SHP77 (cell line): ENCODE results near the gene CCDC80.
"Not testable (repeated sequence)": the region's sequence is repeated elsewhere in the genome, so short reads cannot be mapped to it uniquely, and the experiment has no call there.

Experiments
- DNase-seq, 2 experiments: peaks; one replicate each; lab custom pipeline; 2025; lab: John Stamatoyannopoulos, UW

Gene CCDC80

DNA sequence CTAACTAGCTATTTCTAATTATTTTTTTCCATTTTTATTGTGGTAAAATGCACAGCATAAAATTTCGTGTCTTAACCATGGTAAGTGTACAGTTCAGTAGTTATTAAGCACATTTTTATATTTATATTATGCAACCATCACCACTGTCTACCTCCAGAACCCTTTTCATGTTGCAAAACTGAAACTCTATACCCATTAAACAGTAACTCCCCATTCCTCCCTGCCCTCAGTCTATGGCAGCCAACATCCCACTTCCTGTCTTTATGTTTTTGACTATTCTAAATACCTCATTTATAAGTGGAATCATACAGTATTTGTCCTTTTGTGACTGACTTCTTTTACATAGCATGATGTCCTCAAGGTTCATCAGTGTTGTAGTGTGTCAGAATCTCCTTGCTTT lies 53.6 kb downstream of the CCDC80 start:
- no peak for DNase-seq

DNA sequence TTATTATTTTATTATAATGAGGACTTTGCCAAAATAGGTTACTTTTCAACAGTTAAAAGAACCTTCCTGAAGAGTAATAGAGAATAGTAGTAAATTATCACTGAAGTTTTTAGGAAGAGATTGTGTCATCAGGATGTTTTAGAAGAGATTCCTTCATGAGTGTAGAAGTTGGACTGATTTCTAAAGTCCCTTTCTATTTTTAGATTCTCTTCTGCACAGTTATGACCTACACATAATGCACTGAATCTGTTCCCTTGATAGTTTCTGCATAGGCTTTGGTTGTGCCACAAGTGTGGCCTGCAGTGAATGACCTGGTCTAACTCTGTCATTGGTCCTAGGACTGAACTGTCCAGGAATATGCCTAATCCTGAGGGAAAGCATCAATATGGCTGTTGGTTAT lies 55.2 kb downstream of the CCDC80 start:
- no peak for DNase-seq

DNA sequence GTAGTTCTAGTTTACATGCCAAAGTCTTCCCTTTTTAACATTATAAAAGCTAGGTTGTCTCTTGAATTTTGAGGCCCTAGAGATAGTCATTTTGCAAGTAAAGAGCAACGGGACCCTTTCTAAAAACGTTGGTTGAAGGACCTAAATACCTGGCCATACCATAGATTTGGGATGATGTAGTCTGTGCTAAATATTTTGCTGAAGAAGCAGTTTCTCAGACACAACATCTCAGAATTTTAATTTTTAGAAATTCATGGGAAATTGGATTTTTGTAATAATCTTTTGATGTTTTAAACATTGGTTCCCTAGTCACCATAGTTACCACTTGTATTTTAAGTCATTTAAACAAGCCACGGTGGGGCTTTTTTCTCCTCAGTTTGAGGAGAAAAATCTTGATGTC lies 57.8 kb downstream of the CCDC80 start:
- DNase-seq: no peak

DNA sequence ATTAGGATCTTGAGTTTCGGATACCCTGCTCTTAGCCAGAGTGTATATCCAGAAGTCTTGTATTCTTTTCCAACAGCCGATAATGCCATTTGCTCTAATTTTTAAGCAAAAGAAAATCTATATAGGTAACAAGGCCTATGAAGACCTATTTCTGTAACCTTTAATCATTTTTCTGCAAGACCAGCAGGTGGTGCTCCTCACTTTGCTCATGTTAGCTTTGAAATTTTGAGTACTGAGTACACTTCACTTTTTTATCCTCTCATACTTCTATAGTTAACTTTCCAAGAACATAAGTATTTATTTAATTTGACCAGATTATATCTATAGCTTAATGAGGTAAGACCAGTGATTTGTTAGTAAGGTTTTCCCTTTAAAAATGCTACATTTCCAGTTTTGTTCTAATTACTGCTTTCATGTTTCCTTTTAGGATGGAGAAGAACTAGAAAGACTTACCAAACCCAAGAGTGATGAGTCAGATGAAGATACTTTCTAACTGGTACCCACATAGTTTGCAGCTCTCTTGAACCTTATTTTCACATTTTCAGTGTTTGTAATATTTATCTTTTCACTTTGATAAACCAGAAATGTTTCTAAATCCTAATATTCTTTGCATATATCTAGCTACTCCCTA lies 58.6 kb downstream of the CCDC80 start:
- peak; percentile 3 to 51 for DNase-seq

DNA sequence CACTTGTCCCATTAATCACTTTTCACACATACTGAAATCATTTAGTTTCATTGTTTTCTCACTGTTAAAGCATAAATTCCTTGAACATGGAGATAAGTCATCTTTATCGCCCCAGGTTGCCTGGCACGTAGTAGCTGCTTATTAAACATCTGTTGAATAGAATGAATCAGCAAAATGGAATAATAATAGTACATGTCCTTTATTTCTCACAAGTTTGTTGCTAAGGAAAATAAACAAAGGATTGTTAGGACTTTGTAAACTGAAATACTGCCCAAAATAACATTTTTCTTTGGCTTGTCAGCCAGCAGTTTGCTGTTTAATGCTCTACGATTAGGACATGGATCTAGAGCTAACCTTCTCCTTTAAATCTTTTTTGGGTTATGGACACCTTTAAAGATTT lies 61.2 kb downstream of the CCDC80 start:
- no peak for DNase-seq

DNA sequence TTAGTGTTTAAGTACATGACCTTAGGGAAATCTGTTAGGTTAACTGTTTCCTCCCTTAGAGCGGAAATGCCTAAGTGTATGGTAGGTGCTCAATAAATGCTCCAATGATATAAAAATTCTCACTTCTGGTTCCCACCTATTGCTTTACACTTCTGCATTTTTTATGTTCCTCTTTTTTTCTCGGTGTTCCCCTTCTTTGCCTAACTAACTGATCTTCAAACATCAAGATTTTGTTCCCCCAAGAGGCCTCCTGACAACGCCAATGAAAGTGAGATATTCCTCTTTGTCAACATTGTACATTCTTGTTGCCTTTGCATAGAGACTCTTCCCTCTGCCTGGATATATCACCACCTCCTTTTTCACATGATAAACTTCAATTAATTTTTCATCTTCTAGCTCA lies 61.7 kb downstream of the CCDC80 start:
- DNase-seq: no peak

DNA sequence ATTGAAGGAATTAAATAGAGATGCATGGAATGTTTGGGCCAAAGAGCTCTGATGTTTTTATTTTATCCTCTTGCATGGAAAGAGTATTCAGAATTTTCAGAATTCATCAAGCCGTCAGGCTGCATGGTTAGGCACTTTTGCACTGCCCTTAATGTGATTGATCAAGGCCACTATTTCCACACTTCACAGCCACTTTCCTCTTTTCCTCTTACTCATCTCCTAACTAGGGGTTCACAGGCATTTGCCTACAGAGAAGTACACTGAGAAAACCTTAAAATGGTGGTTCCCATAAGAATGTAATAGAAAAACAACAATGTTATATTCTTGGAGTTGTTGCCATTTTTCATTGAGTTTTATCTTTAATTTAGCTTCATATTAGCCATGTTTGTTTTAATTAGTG lies 68.2 kb downstream of the CCDC80 start:
- no peak for DNase-seq

DNA sequence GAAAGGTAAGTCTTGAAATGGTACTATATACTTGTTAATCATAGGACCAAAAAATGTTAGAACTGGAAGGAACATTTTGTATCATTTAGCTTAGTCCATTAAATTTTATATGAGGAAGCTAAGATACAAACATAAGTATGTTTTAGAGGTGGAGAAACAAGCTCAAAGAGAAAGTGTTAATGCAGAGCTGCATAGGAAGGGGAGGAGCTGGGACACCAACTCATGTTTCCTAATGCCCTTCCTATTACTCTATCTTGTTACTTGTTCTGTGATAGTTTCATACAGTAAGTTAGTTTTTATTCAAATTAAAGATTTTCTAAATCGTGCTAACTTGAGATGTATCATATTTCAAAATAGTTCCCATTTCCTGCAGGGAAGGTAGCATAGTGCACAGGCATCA lies 71.7 kb downstream of the CCDC80 start:
- DNase-seq: no peak

DNA sequence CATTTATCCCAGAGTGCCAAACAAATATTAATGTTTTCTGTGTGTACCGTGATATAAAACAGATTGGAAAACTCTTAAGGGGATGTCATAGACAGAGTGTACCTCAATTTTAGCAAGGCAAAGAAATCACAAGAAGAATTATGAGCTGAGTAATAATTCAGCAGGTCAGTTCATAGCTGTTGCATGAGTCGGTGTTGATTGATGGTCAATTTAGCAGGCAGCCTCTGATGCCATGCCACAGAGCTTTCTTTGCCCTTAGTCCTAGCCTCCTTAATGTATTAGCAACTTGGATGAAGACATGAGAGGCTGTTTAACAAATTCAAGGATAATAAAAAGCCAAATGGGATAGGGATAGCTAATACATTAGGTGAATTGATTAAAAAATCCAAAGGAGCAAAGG lies 72.3 kb downstream of the CCDC80 start:
- no peak for DNase-seq

DNA sequence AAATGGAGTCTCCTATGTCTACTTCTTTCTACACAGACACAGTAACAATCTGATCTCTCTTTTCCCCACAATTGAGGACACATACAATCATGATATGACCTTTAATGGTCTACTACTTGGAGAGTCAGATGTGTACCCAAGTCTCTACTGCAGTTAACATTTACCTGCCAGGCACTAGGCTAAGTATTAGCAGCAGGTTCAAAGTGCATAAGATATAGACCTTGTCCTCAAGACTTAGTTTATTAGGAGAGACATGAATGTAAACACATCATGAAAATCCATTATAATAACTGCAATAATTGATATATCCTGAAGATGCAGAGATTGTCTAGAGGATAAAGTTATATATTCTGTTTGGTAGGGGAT lies 76.0 kb downstream of the CCDC80 start:
- no peak for DNase-seq

DNA sequence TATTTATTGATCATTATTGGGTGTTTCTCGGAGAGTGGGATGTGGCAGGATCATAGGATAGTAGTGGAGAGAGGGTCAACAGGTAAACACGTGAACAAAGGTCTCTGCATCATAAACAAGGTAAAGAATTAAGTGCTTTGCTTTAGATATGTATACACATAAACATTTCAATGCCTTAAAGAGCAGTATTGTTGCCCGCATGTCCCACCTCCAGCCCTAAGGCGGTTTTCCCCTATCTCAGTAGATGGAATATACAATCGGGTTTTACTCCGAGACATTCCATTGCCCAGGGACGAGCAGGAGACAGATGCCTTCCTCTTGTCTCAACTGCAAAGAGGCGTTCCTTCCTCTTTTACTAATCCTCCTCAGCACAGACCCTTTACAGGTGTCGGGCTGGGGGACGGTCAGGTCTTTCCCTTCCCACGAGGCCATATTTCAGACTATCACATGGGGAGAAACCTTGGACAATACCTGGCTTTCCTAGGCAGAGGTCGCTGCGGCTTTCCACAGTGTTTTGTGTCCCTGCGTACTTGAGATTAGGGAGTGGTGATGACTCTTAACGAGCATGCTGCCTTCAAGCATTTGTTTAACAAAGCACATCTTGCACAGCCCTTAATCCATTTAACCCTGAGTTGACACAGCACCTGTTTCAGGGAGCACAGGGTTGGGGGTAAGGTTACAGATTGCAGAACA lies 76.5 kb downstream of the CCDC80 start:
- DNase-seq: not testable (repeated sequence)

DNA sequence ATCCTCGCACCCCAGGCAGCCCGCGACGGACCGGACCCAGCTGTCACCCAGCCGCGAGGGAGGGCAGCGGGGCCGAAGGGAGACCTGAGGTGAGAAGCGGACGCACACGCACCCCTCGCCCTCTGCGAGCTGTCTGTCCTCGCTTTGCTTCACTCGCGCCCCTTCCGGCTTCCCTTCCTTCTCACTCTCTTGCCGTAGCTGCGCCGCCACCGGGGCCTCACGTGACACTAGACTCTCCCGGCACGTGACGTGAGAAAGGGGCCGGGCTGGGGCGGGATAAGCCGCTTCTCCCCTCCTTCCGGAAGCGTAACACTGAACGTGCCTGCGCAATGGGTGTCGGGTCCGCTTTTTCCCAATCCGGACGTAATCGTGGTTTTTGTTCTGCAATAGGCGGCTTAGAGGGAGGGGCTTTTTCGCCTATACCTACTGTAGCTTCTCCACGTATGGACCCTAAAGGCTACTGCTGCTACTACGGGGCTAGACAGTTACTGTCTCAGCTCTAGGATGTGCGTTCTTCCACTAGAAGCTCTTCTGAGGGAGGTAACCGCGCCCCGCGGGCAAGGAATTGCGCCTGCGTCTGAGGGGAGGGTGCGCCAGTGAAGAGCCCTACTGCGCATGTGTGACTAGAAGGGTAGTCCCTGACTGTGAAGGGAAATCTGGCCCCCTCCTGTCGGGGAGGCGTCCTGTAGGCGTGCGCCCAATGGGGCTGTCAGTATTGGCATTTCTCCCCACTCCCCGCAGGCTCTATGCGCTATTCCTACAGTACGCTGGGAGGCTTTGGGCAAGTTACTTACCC lies 79.0 kb downstream of the CCDC80 start, which contains the start of the genes ATG3 and SLC35A5:
TSS of gene ATG3 (minus strand) at position 229 of the 796 bp plus-strand sequence. CDS start 434 bp downstream, outside the sequence.
TSS of gene SLC35A5 (plus strand) at position 312 of the 796 bp plus-strand sequence. CDS start 1,359 bp downstream, outside the sequence.
- DNase-seq: peak; percentile 98

DNA sequence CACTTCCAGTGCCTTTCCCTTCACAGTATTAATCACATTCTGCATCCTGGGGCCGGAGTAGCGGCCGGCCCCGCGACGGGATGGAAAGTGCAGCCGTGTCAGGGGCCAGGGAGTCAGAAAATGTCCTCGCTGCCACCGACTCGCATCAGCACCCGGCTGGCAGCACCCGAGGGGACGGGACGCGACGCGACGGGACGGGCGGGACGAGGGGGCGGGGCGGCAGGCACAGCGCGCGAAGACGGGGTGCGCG lies 79.5 kb downstream of the CCDC80 start:
- peak in 1 of 2 experiments; percentile 69 for DNase-seq

DNA sequence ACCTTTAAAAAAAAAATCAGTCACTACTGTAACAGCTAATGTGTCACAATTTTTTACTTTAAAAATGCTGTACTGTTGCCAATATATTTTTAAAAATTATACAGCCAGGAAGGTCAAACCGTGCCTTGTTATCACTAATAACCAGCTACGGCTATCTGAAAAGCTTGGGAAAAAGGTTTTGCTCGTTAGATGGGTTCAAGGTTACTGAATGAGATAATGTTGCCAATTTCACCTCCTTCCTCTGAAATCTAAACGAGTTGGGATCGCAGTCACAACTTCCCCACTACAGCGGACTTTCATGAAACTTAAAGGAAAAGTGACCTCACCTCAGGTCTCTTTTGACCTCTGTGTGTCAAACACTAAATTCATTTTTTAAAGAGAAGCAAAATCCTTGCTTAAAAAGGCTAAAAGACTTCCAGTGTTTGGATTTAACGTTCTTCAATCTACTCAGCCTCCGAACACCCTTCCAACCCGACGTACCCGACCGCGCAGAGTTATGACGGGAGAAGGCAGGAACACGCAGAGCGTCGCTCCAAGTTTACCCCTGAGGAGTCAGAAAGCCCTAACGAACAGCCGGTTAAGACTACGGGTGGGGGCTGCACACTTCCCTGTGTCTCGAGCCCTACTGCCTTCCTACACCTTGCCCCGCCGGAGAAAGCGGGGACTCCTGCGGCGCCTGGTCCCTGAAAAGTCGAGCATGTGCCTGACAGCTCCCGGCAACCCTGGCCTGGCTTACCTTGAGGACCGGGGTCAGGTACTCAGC lies 80.0 kb downstream of the CCDC80 start:
- peak; percentile 37 to 57 for DNase-seq

DNA sequence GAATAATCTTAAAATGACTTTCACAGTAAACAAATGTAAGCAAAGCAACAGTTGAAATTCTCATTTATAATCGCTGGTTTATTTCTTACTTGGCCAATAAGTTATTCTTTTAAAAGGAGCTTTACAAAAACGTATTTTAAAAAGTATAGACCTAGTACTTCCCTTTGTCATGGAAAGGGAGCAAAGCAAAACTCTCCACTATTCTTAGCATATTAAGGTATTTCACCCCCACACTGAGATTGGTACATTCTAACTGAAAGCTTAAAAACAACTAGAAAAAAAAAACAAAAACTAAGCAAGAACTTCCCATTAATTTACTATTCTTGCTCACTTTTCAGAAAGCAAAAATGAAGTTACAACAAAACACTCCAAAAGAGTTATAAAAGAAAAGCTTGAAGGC lies 80.6 kb downstream of the CCDC80 start:
- DNase-seq: no peak

DNA sequence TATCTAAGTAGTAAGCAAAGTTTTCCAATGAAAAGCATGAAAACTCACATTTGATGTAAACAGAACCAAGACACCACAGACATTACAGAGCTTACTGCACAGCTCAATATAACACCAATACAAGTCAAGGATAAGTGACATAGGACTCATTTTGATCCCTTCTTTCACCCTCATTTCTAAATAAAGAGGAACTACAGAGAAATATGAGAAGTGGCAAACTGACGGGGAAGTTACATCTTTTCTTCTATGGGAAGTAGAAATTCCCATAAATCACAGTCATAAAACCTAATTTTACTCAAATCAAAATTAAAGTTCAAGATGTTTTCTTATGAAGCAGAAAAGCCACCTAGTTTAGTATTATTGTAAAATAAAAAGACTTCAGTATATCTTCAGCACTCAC lies 83.0 kb downstream of the CCDC80 start:
- no peak for DNase-seq

DNA sequence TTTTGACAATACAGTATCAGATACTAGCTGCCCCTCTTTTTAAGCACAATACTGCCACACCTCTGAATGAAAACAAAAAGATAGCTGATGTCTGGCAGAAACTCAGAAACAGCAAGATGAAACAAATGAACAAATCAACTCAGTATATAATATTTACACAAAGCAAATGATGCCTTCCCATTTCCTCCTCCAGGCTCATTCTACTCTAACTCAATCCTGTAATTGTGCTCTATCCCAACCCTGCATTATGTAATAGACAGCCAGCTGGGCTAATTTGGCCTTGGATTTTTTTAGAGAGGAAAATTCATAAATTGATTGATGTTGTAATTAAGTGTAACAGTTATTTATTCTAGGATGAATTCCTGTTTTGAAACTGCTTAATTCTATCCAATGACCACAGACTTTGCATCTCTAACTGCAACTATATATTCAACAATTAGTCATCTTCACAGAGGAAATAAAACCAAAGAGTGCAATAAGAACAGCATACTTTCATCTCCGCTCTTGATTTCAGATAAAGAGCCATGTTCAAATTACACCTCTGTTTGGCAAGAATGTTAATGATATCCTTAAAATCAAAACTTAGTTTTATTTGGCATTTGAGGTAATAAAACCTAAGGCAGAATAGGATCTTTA lies 85.3 kb downstream of the CCDC80 start:
- DNase-seq: no peak

DNA sequence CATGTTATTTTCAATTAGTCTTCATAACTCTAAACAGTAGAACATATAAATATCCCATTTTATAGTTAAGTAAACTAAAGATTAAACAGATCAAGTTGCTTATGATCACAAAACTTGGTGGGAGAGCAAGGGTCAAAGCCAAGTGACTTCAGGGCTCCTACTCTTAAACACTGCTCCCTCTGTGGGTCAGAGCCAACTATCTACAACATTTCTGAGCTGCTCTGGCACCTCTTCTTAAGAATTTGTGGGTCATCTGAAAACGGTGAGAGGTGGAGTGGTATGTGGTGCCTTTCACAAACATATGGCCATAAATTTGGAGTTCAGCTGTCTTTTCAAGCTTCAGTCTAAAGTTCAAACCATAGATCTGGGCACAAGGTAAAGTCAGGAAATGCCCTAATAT lies 90.1 kb downstream of the CCDC80 start:
- DNase-seq: no peak
